GM19023 (cell line): Measurements from ENCODE around the gene CXorf49.
"Not testable (repeated sequence)": the region's sequence is repeated elsewhere in the genome, so short reads cannot be mapped to it uniquely, and the experiment has no call there.

ENCODE experiments used
- ATAC-seq: cut with Tn5 transposase; IDR thresholded peaks from one replicate; pipeline ENCODE4 v1.9.1; 2021; ENCODE audit warnings: mild to moderate bottlenecking, moderate library complexity; ENCODE audit not compliant: unreplicated experiment

The CXorf49 gene

DNA sequence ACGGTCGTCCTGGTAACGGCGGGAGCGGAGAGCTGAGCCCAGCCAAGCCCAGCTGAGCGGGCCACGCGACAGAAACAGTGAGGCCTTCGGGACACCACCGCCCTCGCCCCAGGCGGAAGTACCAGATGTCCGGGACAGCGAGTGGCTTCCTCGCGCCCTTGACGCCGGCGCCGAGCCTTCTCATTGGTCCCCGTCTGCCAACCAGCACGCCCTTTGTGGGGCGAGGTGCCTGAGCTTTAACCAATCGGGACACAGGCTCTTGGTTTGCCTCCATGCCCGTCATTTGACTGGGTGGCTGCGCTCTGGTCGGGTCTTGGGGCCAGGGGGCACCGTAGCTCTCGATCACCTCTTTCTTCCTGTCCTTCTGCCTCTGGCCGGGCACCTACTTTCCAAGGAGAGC, at the start of gene CXorf49:
Gene CXorf49 (minus strand): TSS at position 101 of the 400 bp plus-strand sequence. CDS start 134 bp downstream, outside the sequence.
- ATAC-seq: not testable (repeated sequence)

DNA sequence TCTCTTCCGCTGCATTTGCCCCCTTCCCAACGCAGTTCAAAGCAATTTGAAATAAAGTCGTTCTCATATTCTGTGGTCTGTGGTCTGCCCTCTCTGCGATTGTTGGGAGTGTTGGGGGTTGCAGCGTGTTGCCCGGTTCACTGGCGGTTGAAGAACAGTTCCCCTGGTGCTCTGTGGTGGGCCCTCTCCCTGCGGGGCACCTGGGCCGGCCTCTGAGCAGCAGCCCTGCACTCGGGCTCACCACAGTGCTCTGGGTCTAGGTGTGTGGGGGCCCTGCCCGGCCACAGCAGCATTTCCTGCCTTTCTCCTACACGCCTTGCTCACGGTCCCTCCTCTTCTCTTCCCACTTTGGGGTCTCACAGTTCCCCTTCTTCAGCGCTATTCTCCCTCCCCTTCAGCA, 49.0 kb upstream of the CXorf49 start:
- not testable (repeated sequence) for ATAC-seq

DNA sequence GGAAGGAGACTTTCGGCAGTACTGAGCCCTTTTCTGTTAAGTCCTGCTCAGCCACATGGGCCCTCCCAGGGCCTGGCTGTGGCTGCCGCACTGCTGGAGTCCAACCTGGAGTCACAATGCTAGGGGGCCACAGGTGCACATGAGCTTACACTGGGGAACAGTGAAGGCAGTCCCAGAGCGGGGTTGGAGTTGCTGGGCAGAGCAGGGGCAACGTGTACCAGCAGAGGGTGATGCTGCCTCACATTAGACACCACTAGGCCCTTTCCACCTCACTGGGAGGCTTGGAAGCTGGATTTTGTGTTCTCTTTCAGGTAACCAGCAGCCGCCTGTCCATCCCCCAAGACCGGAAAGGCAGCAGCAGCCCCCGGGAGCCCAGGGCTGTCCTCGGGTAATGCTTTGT, 47.5 kb upstream of the CXorf49 start:
- not testable (repeated sequence) for ATAC-seq

DNA sequence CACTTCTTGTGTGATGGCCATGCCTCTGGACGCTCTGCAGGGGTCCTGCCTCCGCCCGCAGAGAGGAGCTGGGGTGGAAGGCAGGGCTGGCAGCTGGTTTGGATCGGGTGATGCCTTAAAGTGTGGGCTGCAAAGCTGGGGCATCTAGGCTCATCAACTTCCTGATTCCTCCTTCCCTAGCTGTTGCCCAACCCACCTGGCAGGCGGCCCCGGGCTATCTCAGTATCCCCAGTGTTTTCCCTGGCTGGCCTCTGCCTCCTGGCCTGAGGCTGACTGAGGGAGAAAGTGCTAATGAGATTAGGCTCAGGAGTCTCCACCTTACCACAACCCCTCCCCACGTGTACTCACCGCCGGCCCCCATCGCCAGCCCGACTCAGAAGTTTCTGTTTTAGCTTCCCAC, 46.7 kb upstream of the CXorf49 start:
- ATAC-seq: not testable (repeated sequence)

DNA sequence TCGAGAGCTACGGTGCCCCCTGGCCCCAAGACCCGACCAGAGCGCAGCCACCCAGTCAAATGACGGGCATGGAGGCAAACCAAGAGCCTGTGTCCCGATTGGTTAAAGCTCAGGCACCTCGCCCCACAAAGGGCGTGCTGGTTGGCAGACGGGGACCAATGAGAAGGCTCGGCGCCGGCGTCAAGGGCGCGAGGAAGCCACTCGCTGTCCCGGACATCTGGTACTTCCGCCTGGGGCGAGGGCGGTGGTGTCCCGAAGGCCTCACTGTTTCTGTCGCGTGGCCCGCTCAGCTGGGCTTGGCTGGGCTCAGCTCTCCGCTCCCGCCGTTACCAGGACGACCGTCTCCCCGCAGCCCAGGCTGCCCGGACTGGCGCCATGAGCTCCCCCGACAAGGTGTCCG, 45.0 kb upstream of the CXorf49 start, which contains the start of gene CXorf49B:
Gene CXorf49B (plus strand): TSS at position 301 of the 400 bp plus-strand sequence. CDS start 75 bp downstream, at position 376.
- ATAC-seq: not testable (repeated sequence)

DNA sequence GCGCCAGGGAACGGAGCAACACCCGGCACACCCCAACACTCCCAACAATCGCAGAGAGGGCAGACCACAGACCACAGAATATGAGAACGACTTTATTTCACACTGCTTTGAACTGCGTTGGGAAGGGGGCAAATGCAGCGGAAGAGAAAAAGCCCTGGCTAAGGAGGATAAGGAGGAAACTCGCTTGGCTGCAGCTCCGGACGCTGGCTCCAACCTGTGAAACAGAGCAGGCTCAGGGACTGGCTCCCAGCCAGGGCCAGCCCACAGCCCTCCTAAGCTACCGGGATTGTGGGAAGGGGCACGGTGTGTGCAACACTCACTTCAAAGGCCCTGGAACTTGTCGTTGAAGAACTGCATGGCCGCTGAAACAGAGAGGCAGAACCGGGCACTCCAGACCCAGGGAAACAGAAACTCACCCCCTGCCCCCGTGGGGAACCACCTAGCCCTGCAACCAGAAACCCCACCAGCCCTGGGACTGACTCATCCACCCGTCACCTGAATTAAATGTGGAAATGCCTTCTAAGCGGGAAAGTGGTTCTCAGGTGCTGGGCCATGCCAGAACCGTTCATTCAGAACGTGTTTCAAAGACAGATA, 42.7 kb upstream of the CXorf49 start:
- ATAC-seq: not testable (repeated sequence)

DNA sequence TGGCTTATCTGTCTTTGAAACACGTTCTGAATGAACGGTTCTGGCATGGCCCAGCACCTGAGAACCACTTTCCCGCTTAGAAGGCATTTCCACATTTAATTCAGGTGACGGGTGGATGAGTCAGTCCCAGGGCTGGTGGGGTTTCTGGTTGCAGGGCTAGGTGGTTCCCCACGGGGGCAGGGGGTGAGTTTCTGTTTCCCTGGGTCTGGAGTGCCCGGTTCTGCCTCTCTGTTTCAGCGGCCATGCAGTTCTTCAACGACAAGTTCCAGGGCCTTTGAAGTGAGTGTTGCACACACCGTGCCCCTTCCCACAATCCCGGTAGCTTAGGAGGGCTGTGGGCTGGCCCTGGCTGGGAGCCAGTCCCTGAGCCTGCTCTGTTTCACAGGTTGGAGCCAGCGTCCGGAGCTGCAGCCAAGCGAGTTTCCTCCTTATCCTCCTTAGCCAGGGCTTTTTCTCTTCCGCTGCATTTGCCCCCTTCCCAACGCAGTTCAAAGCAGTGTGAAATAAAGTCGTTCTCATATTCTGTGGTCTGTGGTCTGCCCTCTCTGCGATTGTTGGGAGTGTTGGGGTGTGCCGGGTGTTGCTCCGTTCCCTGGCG, 2.3 kb upstream of the CXorf49 start:
- not testable (repeated sequence) for ATAC-seq

DNA sequence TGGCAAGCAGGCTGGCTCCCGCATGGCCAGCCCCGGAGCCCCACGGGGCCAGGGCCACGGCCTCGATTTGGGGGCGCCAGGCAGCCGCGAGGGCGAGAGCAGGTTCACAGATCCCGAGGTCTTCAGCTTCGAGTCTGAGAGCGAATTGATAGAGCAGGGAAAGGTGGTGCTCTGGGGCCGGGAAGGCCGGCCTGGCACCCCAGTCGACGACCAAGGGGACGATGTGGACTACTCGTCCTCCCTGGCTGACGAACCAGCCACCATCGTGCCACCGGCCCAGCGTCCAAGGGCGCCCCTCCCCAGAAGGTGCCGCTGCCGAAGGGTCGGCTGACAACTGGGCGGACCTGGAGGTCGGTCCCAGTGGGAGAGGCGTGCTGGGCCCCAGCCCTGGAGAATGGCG, 1.1 kb upstream of the CXorf49 start:
- not testable (repeated sequence) for ATAC-seq

DNA sequence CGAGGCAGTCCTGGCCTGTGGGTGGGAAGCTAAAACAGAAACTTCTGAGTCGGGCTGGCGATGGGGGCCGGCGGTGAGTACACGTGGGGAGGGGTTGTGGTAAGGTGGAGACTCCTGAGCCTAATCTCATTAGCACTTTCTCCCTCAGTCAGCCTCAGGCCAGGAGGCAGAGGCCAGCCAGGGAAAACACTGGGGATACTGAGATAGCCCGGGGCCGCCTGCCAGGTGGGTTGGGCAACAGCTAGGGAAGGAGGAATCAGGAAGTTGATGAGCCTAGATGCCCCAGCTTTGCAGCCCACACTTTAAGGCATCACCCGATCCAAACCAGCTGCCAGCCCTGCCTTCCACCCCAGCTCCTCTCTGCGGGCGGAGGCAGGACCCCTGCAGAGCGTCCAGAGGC, 1.8 kb downstream of the CXorf49 start:
- not testable (repeated sequence) for ATAC-seq

DNA sequence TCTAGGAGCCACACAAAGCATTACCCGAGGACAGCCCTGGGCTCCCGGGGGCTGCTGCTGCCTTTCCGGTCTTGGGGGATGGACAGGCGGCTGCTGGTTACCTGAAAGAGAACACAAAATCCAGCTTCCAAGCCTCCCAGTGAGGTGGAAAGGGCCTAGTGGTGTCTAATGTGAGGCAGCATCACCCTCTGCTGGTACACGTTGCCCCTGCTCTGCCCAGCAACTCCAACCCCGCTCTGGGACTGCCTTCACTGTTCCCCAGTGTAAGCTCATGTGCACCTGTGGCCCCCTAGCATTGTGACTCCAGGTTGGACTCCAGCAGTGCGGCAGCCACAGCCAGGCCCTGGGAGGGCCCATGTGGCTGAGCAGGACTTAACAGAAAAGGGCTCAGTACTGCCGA, 2.5 kb downstream of the CXorf49 start:
- not testable (repeated sequence) for ATAC-seq

DNA sequence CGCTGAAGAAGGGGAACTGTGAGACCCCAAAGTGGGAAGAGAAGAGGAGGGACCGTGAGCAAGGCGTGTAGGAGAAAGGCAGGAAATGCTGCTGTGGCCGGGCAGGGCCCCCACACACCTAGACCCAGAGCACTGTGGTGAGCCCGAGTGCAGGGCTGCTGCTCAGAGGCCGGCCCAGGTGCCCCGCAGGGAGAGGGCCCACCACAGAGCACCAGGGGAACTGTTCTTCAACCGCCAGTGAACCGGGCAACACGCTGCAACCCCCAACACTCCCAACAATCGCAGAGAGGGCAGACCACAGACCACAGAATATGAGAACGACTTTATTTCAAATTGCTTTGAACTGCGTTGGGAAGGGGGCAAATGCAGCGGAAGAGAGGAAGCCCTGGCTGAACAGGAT, 4.0 kb downstream of the CXorf49 start:
- not testable (repeated sequence) for ATAC-seq

DNA sequence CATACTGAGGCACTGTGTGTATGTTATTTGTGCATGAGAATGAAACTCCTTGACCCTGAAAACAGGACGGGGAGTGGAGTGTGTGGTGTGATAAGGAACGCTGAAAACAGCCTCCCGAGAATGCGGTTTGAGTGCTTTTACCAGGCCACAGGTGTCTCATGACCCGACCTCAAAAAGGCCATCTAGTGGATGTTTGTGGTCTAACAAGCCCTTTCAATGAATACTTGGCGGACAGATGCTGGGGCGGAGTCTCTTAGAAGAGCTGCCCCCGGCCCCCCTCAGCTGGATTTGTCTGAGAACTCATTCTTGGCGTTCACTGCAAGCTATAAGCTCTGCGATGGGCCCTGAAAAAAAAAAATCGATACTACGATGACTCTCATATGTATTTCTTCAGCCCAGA, 15.2 kb downstream of the CXorf49 start:
- peak; percentile 60 for ATAC-seq

DNA sequence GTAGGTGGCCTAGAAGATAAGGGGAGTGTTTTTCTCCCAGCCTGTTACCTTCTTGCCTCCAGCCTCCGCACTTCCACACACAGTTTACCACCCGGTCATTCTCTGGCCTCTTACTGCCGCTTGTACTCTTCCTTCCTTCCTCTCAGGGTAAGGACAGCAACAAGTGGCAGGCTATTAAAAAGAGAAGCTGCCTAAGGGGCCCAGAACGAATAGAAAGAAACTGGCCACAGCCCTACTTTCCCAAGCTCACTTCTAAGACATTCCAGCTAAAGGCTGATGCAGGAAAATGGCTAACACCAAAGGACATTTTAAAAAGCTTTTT, 19.1 kb downstream of the CXorf49 start:
- ATAC-seq: not testable (repeated sequence)

DNA sequence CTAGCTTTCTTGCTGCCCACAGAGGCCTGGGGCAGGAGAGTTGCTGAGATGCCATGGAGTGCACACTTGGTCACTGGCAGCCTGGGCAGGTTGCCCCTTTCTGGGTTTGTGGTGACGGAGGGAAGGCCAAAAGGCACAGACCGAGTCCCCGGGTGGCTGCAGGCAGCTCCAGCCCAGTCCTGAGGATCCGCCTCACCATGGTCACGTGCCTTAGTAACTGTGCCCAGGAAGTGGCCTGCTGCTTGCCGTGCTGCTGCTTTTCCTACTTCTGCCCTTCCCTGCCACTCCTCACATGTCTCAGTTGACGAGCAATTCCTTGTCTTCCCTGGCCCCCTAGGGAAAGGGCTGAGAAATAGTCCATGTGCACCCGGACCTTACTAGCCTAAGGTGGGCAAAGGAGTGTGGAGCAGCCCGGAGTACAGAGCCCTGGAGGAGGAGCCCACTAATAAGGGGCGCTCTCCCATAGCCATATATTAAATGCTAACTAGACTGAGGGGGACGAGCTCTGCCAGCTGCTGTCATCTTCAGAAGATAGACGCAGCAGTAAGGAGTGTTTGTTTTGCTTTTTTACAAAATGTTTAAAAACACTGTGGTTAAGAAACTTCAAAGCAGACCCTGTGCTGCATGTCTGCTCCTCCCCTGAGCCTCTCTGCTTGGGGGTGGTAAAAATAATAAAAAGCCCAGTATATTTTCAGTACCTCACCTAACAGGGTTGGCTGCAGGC, 19.6 kb downstream of the CXorf49 start:
- not testable (repeated sequence) for ATAC-seq

DNA sequence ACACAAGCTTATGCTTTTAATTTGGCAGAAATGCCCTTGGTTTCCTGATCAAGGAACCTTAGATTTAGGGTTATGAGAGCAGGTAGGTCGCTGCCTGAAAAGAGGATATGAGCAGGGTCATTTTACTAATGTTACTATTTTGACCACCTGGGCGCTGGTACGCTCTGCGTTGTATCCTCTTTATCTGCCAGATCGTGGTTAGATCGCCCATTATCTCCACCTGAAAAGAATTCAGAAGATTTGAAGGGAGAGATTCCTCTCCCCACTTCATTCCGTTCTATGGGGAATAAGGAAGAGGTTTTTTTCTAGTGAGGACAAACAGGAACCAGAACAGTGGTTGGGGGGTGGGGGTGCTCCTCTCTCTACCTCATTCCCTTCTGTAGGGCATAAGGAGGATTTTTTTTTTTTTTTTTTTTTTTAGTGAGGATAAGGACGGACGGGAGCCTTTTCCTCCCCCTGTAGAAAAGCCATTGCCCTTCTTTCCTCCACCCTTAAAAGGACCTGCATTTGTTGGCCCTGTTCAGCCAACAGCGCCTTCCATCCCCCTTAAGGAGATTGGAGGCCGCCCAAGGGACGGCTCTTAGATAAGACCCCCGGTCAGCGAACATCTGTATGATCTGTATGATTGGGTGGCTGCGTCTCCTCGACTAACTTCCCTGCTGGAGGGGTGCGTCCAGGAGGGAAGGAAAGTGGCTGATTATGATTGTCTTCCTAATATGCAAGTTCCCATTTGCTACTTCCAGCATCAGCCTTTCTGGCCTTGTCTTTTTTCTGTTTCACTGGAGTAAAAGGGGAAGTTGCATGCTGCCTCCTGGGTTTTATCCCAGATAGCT, 20.4 kb downstream of the CXorf49 start:
- peak; percentile 30 for ATAC-seq

DNA sequence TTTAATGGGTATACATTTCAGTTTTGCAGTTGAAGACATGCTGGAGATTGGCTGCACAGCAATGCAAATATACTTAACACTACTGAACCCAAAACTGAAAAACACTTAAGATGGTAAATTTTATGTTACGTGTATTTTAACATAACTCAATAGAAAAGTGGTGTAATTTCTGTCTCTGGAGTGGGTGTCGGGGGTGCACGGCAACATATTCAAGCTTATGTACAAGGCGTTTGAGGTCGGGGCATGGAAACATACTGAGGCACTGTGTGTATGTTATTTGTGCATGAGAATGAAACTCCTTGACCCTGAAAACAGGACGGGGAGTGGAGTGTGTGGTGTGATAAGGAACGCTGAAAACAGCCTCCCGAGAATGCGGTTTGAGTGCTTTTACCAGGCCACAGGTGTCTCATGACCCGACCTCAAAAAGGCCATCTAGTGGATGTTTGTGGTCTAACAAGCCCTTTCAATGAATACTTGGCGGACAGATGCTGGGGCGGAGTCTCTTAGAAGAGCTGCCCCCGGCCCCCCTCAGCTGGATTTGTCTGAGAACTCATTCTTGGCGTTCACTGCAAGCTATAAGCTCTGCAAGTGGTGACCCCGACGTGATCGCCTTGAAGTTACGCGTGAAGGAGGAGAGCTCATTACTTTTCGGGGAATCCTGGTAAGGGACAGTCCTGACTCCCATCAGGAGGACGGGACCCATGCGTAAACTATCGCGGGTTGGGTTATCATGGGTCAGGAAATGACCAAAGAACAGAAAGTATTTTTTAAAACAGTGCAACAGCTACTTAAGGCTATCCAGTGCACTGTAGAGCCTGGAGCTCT, 21.2 kb downstream of the CXorf49 start:
- peak; percentile 68 for ATAC-seq

DNA sequence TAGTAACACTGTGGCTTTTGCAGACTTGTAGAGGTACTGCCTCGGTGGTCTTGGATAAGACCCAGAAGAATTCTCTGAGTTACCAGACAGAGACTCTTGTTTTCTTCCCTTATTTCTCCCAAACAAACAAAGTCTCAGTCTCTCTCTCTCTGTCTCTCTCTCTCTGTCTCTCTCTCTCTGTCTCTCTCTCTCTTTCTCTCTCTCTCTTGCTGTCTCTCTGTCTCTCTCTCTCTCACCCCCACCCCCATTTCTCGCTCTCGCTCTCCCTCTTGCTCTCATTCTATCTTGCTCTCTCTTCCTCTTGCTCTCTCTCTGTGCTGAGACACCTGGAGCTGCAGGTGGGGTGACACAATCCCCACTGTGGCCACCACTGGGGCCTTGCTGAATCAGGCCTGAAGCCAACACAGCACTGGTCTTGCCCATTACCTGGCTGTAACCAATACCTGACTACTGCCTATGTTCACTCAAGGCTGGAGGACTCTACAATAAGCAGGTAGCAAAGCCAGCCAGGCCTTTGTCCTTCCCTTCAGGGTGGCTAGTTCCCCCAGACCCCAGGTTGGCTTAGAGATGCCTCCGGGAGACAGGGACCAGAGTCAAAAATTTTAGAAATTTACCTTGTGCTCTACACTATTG, 38.4 kb downstream of the CXorf49 start:
- ATAC-seq: no peak

DNA sequence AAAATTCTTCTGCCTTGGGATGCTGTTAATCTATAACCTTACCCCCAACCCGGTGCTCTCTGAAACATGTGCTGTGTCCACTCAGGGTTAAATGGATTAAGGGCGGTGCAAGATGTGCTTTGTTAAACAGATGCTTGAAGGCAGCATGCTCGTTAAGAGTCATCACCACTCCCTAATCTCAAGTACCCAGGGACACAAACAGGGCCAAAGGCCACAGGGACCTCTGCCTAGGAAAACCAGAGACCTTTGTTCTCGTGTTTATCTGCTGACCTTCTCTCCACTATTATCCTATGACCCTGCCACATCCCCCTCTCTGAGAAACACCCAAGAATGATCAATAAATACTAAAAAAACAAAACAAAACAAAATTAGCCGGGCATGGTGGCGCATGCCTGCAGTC, 40.9 kb downstream of the CXorf49 start:
- ATAC-seq: not testable (repeated sequence)

DNA sequence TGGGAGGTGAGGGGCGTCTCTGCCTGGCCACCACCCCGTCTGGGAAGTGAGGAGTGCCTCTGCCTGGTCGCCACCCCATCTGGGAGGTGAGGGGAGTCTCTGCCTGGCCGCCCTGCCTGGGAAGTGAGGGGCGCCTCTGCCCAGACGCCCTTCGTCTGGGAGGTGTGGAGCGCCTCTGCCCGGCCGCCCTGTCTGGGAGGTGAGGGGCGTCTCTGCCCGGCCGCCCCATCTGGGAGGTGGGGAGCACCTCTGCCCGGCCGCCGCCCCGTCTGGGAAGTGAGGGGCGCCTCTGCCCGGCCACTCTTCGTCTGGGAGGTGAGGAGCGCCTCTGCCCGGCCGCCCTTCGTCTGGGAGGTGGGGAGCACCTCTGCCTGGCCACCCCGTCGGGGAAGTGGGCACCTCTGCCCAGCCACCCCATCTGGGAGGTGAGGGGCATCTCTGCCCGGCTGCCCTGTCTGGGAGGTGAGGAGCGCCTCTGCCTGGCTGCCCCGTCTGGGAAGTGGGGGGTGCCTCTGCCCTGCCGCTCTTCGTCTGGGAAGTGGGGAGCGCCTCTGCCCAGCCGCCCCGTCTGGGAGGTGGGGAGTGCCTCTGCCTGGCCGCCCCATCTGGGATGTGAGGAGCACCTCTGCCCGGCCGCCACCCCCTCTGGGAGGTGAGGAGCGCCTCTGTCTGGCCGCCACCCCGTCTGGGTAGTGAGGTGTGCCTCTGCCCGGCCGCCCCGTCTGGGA, 41.9 kb downstream of the CXorf49 start:
- ATAC-seq: not testable (repeated sequence)
